SW480 (cell line): ENCODE data around the gene FGFR2.

Source experiments
- DNase-seq: peaks from one replicate; pipeline ENCODE4 v3.0.0-alpha.2; 2016; ENCODE audit warnings: low spot score

Gene FGFR2

DNA sequence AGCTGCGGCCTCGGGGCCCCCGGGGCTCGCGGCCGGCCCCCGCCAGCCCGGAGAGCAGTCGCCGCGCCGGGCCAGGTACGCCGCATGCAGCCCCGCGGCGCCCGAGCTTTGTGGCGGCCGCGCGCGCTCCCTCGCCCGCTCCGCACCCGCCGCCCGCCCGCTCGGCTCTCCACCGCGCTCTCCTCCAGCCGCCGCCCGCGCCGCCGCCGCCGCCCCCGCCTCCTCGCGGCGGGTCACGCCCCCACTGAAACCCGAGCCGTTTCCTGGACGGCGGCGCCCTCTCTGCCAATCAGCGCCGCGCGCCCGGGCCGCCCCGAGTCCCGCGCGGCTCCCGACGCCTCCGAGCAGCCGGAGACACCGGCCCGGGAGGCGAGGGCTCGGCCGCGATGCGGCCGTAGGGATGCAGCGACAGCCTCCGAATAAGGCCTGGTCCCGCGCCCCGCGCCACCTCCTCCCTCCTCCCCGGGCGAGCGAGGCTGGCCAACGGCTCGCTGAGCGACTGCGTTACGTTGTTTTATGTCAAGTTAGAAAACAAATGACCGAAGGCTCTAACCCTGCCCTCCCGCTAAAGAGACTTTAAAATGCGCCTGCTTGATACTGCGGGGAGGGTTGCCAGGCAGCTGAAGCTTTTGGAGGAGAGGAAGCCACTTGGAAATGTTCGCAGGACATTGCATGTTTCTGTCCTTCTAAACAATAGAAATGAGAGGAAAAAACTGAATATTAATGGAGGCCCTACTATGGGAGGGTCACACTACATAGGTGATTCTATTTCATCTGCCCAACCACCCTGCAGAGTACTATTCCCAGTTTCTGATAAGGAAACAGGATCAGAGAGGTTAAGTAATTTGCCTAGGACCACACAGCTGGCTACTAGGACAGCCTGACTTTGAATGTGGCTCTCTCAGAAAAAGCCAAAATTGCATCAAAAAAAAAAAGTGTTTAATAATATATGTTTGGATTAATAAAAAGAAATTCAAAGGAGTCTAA is at the start of gene FGFR2:
FGFR2 (minus strand) TSS at position 182 of the 987 bp plus-strand sequence. CDS start 4,627 bp downstream, outside the sequence.
- DNase-seq, result peak; percentile 75

DNA sequence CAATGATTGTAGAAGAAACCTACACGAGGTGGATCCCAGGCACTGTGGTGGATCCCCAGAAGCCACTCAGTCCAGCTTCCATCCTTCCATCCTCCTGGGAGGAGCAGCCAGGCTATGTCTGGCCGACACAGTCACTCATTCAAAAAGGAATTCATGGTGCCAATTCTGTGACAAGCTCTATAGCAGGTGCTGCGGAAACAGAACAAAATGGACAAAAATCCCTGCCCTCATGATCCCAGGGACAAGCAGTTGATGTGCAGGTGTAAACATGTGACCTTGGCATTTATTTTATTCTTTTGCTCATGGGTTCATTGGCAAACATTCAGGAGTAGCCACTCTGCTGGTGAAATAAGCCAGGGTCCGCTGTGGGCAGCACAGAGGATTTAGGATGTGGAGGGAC is 49.2 kb upstream of the FGFR2 start:
- no peak for DNase-seq

DNA sequence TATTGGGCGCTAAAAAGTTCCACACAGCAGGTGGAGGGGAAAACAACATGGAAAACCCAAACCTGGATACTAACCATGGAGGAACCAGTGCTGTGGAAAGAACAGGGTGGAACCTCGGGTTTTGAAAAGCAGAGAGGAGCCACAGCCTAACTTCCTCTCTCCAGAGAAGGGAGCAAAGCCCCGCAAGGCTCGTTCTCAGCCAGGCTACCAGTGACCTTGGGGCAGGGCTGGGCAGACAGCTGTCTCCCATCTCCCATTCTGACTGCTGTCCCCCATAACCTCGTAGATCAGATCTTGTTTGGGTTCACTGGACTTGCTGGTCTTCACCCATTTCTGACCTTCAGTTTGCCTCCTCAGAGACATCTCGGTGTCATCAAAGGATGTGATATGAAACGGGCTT is 47.5 kb upstream of the FGFR2 start:
- no peak for DNase-seq

DNA sequence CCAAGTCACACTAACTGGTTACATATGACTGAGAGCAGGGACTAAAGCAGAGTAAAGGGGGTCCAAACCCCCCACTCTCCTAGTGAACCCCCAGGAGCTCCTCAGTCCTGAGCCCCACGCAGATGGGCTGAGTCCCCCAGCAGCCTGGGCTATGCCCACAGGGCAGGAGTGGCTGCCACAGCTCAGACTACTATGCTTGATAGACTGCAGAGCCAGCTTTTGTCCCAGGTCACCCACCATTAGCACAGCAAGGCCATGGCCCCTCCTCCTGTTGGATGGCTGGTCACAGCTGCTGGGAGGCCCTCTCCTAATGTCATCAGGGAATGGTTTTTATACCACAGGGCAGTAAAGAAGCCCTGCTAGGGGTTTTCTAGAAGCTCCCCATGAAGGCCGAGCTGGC is 46.3 kb upstream of the FGFR2 start:
- DNase-seq, result no peak

DNA sequence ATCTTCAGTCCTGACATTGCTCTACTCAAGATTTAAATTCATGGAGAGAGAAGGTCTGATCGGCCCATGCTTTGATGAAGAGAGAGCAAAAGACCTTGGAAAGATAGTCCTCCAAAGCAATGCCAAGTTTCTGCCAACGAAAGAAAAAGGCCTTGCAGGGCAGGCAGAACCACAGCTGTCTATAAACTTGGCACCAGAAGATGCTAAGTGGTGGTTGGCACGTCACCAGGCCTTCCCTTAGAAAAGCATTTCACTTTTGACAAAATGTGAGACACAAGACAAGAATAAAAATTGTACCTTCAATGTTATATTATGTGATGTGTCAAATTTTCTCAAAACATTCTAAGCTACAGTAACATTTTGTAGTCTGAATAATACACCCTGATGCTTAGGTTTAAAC is 42.0 kb upstream of the FGFR2 start:
- no peak for DNase-seq

DNA sequence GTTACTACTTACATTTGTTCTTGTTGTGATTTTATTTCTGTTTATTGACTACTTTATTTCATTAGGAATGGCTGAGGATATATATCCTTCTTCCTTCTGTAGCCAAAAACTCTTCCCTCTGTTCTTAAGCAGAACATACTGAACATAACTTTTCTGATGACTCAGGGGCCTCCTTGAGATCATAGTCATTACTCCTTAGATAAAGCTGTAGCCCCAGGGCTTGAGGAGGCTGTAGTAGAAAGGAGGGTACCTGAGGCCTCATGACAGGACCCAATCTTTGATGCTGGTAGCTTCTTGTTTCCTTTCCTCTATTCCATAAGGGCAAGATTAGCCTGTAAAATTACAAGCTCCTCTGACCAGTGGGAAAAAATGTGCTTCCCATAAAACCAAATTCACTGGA is 41.2 kb upstream of the FGFR2 start:
- DNase-seq, result no peak

DNA sequence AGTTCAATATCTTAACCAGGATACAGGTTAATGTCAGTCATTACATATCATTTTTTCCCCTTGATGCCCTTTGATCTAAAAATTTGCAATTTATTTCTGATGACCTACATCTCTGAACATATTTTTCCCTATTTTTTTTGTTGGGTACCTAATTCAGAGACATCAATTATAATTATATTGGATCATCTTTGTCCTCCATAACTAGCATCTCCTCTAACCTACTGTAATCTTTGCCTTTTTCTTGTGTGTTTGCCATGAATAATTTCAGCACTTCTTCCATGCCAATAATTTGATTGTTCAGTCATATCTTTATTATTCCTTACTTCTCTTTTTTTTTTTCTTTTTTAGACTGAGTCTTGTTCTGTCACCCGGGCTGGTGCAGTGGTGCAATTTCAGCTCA is 39.2 kb upstream of the FGFR2 start:
- DNase-seq, result no peak

DNA sequence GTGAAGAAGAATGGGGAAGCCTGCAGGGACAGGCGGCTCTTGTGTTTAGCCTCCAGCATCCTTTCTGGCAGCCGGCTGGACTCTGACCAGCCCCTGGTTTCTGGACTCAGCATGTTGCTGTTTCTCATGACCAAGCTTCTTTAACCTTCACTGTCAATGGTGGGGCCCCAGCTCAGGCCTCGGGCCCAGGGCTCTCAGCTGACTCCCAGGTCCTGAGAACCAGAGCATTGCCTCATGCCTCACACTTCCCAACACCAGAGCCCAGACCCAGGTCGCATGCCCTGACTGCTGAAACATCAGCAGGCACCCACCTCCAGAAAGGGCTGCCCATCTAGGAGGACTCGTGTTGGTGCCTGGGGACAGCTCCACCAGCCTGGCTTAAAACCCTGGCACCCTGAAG is 34.8 kb upstream of the FGFR2 start:
- no peak for DNase-seq

DNA sequence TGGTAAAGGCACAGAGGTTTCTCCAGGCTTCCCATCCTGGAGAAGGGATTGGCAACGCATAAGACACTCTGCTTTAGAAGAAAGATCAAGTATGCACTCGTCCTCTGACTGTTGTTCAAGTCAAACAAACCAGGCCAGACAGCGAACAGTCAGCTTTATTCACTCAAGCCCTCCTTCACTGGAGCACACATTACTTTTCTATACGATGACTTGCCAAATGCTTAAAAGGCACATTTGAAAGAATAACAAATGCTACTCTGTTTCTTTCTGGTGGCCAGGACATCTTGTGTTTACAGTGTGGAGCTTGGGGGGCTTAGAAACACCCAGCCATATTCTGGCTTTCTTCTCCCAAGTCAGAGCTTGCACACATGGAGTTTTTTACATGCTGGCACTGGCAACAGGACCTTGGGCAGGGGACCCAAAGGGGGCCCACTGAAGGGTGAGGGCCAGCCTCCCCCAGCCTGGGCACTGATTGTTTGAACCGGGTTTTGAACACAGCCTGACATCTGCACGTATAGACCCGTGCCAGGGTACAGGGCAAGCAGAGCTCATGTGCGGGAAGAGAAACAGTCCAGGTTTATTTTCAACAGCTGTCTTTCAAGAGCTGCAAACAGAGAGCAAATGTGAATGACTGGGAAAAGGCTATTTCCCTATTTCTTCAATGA is 33.3 kb upstream of the FGFR2 start:
- no peak for DNase-seq

DNA sequence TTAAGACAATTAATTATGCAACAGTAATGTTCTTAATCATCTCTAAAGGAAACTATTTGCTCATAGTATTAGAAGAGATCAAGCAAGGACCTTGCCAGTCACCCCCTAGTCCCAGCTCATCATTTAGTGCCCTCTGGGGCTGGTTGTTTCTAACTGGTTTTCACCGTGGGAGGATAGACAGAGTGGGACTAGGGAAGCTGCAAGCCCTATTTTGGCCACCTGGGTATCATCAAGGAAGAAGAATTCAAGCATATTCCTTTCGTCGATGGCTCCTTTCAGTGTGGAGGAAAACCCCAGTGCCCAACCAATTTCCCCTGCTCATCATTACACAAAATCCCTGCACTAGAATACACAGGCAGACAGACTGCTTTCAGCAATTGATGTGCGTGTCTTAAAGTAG is 30.6 kb upstream of the FGFR2 start:
- DNase-seq, result no peak

DNA sequence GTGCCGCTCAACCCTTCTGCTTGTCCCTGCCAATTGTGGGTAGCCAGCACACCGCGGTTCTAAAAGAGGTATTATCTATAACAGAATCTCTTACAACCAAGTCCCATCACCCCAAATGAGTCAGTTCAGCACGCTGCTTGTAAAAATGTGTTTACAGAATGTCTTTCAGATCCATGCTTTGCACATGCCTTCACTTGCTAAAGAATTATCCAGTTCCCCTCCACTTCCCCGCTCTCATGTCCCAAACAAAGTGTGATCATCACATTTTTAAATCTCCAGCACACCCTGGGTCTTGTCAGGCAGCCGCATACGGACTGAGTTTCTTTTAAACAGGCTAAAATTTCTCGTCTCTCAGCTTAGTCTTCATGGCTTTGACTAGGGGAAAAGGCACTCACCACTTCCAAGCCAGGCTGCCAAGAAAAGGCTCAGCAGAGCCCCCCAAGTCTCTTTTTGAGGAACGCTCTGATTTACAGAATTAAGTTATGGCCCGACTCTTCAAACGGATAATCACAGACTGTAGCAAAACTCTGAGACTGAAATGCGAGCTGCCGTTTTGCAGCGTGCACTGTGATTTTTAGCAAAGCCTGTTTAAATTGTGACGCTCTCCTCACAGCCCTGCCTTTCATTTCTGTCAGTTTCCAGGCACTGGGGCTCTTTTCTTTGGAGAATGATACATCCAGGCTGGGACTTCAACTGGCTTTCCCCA is 29.8 kb upstream of the FGFR2 start:
- DNase-seq, result no peak

DNA sequence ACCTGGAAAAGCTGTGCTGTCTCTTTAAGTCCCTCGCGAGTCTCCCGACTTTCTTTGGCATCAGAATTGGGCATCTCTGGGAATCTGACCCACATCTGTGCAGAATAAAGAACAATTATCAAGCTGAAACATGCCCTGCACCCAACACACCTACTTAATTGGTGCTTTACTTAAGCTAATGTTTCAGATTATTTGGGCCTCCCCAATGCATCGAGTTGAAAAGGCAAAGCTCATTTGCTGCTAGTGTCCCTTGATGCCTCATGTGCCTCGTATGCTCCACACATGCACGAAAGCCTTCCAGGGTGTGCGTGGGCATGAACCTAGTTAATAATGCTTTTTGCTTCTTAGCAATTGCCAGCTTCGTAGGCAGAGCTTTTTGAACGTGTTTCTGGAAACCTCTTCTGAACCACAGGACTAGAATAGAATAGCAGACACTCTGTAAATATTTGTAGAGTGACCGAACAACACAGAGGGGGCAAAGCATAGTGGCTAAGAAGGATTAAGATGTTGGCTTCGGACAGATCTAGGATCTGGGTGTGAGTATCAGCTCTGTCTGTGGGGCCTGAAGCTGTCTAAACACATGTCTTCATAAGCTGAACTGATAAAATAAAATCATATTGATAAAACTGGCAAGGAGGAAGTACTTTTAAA is 26.7 kb upstream of the FGFR2 start:
- DNase-seq, result no peak

DNA sequence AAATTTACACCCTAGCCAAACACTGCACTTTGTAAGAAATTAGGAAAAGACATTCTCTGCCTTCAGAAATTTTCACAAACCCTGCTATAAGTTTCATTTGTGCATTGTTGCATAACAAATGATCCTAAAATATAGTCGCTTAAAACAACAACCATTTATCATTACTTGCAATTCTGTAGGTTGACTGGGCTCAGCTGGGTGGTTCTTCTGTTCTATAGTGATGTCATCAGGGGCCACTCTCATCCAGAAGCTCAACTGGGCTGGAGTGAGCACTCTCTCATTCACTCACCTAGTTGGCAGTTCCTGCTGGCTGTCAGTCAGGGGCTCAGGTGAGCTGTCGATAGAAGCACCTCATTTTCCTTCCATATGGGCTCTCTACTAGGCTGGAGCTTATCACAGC is 20.7 kb upstream of the FGFR2 start:
- DNase-seq, result no peak

DNA sequence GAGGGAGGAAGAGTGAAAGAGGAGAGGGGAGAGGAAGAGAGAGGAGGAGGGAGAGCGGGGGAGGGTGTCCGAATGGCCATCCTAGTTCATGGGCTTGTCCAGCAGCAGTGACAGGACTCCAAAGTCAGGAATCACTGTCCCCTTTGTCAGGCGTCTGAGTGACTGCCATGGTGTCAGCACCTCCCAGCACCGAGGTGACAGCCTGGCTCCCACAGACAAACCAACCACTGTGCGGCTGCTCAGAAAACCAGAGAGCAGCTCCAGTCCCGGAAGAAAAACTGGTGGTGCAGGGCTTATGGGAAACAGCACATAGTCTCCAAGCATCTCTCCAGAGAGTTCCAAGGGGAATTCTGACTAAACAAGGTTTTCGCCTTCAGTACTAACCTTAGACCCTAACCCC is 18.9 kb upstream of the FGFR2 start:
- no peak for DNase-seq

DNA sequence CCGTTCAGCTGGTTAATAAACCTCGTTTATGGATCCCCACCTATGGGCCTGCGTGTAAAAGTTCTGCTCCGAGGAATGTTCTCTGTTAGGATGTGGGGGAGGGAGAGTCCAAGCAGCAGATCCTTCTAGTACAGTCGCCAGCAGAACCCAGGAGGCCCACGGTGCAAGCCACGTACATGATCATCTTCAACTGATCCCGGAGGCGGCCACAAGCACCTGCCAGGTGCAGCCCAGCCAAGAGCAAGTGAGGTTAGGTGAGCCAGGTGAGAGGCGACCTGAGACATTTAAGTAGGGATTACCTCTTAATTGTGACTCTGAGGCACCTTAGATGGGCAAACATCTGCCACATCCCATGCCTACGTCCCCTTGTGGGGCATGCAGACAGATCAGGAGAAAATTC is 18.0 kb upstream of the FGFR2 start:
- no peak for DNase-seq

DNA sequence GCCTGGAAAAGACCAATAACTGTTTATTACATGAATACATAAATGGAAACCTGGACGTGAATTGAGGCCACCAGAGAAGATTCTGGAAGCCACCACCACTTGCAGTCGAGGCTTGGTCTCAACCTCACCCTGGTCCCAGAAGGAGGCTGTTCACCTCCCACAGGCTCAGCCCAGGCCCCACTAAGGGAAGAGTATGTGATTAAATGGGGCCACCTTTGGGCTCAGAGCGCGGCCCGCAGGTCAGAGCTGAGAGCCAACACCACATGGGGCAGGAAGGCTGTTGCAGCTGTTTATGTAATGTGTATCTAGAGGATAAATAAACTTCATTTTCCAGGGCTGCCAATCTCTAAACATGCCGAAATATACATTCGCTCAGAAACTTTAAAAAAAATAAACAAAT is 17.6 kb upstream of the FGFR2 start:
- no peak for DNase-seq

DNA sequence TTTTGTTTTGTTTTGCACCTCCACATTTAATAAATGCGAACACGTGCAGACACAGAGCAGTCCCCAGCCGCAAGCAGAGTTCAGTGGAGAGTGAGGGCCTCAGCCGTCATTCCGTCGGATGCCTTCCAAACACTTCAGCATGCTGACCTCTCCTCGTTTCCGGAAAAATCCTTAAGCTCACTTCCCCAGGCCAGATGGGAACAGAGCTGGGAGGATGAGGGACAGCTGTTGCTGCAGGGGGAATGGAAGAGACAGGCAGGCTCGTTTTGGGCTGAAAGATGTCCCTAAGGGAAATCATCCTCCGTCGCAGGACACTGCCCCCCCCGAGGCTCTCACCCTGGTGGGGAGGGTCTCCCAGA is 17.2 kb upstream of the FGFR2 start:
- no peak for DNase-seq

DNA sequence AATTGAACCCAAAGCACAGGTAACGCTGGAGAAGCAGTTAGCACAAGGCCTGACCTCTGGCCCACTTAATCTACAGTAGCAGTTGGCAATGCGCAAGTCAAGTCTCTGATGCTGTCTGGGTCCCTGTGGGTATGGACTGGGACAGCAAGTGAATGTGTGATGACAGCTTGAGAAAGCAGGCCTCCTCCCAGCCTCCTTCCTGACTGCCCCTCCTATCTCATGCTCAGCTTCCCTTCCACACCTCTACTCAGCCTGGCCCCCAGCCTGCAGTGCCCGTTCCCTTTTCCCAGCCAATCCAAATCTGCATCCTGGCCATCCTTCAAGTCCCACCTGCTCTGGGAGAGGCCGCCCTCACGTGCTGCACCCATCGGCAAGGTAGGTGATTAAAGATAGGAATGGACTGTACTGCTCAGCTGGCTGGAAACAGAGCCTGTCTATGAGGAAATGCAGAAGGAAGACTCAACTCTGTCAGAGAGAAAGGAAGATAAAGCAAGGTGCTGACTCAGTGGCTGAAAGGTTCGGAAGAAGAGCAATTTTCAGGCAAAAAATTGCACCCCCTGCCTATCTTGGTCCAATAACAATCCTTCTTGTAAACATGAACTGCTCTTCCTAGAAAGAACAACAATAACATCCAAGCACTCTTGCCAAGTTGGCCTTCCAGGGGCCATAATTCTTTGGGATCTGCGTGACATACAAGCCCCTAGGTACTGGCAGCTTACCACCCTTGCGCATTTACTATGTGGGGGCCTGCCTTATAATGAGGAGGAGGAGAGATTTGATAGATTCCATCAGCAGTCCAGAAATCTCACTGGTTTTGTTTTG is 16.6 kb upstream of the FGFR2 start:
- no peak for DNase-seq

DNA sequence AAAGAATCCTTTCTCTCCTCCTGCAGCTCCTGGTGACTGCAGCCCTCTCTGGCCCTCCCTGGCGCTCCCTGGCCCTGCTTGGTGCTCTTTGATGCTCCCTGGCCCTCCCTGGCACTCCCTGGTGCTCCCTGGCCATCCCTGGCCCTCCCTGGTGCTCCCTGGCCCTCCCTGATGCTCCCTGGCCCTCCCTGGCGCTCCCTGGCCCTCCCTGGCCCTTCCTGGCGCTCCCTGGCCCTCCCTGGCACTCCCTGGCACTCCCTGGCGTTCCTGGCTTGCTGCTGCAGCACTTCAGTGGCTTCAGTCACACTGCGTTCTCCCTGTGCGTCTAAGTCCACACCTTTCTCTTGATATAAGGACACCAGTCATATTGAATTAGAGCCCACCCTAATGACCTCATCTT is 15.2 kb upstream of the FGFR2 start:
- DNase-seq, result no peak

DNA sequence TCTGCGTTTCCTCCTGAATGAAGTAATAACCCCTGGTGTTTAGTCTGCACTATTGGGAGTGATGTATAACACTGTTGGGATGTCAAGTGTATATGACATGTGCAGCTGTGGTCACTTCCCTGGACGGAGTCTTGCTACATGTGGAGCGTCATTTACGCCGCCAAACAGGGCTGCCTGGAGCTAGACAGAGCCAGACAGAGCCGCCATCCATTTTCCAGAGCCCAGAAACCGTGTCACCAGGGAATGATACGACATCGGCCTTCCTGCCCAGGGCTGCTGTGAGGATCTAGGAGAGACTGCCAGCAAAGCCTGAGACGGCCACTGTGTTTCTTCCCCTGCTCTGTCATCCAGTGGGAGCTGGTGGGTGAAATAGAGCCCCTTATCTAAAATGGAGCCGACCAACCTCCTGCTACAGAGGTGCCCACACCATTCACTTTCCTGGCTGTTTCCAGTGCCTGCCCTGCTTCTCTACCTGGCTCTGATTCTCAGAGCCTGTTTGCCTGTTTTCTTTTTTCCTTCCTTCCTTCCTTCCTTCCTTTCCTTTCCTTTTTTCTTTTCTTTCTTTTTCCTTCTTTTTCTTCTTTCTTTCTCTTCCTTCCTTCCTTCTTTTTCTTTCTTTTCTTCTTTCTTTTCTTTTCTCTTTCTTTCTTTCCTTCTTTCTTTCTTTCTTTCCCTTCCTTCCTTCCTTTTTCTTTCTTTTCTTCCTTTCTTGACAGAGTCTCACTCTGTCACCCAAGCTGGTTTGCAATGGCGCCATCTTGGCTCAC is 13.3 kb upstream of the FGFR2 start:
- DNase-seq, result no peak
